Measurements from ENCODE around the gene AKIRIN2.

AKIRIN2 gene

DNA sequence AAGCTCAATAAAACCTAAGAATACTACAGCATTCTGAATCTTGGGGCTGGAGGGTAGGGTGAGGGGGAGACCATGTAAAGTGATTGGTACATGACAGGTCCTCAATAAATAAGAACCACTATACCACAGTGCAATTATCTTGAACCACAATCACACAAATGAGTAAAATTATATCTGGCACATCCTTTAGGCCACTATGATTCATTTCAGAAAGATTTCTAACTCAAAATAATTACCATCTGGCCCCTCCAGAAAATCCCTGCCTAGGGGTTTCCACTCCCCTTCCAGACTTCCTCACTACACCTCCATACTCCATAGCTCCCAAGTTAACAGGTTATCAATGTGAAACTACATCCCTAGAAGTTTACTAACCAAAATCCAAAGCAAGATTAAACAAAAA is 19.7 kb downstream of the AKIRIN2 start:
- Mint-ChIP-seq H3K9me3 (peaks cover 8% of the 10 kb centered on the region), H3K4me3 (no peak overlapping the region), H3K27ac (peak overlapping the region; percentile 14), H3K27me3 (ENCODE audit: low read depth, poor library complexity) (no peaks in the 10 kb centered on the region), H3K36me3 (ENCODE audit: low read depth) (peaks cover 78% of the 10 kb centered on the region), H3K4me1 (peaks cover 7% of the 10 kb centered on the region)
- no peak for DNase-seq
- TF ChIP-seq, protein P1, sequence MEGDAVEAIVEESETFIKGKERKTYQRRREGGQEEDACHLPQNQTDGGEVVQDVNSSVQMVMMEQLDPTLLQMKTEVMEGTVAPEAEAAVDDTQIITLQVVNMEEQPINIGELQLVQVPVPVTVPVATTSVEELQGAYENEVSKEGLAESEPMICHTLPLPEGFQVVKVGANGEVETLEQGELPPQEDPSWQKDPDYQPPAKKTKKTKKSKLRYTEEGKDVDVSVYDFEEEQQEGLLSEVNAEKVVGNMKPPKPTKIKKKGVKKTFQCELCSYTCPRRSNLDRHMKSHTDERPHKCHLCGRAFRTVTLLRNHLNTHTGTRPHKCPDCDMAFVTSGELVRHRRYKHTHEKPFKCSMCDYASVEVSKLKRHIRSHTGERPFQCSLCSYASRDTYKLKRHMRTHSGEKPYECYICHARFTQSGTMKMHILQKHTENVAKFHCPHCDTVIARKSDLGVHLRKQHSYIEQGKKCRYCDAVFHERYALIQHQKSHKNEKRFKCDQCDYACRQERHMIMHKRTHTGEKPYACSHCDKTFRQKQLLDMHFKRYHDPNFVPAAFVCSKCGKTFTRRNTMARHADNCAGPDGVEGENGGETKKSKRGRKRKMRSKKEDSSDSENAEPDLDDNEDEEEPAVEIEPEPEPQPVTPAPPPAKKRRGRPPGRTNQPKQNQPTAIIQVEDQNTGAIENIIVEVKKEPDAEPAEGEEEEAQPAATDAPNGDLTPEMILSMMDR (IDR thresholded peaks at IDR 0.05) = no peak

DNA sequence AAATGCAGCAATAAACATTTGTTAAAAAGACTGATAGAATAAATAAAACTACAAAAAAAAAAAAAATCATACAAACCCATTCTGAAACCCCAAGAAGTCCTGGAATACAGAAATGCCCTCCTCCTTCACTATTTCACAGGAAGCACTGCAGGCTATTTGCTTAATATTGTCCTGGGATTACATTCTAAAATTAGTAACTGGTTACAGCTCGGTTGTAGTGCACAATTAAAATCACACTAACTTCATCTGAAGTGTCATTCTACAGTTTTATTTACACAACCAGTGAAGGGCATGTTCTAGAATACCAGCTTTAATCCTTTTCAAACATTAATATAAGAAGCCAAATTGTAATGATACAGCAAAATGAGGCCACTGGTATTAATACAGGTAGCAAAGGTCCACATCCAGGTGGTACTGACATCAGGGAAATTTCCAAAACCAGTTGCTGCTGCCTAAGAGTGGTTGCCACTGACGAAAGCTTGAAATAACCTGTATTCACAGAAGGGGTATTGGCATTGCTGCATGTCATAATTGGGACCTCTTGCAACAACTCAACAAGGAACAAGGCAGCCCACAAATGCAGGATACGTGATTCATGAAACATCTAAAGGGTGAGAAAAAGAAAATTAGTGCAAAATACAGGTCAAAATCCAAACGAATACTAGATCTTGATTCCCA is 26.9 kb downstream of the AKIRIN2 start:
- TF ChIP-seq, protein P1 (IDR thresholded peaks at IDR 0.05) = no peak
- H3K27ac Mint-ChIP-seq = no peak overlapping the region
- H3K27me3 Mint-ChIP-seq (ENCODE audit: low read depth, poor library complexity) = no peaks in the 10 kb centered on the region
- no peak for DNase-seq
- H3K9me3 Mint-ChIP-seq = no peaks in the 10 kb centered on the region
- H3K4me1 Mint-ChIP-seq = peaks cover 21% of the 10 kb centered on the region
- peaks cover 84% of the 10 kb centered on the region for H3K36me3 Mint-ChIP-seq (ENCODE audit: low read depth)
- H3K4me3 Mint-ChIP-seq = no peak overlapping the region

DNA sequence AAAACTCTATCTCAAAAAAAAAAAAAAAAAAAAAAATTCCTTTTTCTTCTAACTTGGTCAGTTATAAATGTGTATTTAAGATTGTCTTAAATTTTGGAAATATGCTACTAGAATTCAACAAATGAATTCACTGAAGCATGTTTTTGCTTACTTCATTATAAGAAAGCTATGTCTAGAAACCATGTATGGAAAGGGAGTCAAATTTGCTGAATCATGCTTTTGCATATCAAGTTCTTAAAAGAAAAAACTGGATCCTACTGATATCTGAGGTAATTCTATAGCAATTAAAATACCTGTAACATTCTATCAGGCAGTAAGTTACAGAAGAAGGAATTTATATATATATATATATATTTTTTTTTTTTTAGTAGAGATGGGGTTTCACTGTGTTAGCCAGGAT is 27.7 kb downstream of the AKIRIN2 start:
- Mint-ChIP-seq H3K36me3 (ENCODE audit: low read depth) (peaks cover 80% of the 10 kb centered on the region), H3K27ac (no peak overlapping the region)

DNA sequence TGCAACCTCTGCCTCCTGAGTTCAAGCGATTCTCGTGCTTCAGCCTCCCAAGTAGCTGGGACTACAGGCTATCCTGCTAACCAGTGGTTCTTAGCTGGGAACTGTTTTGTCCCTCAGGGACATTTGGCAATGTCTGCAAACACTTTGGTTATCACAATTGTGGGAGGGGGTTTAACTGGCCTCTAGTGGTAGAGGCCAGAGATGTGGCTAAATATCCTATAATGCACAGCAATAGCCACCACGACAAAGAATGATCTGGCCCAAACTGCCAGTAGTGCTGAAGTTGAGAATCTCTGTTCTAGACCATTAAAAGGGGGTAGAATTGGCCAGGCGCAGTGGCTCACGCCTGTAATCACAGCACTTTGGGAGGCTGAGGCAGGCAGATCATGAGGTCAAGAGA is 28.8 kb downstream of the AKIRIN2 start:
- DNase-seq = no peak
- Mint-ChIP-seq H3K4me3 (no peak overlapping the region), H3K4me1 (peaks cover 21% of the 10 kb centered on the region), H3K27ac (no peak overlapping the region), H3K9me3 (no peaks in the 10 kb centered on the region), H3K36me3 (ENCODE audit: low read depth) (peaks cover 74% of the 10 kb centered on the region), H3K27me3 (ENCODE audit: low read depth, poor library complexity) (no peaks in the 10 kb centered on the region)
- TF ChIP-seq, protein P1 (IDR thresholded peaks at IDR 0.05) = no peak

More for the DNA sequence above, 27.7 kb downstream of the AKIRIN2 start:
- H3K4me3 Mint-ChIP-seq = no peak overlapping the region
- H3K27me3 Mint-ChIP-seq (ENCODE audit: low read depth, poor library complexity) = no peaks in the 10 kb centered on the region
- TF ChIP-seq, protein P1 (IDR thresholded peaks at IDR 0.05) = no peak
- H3K9me3 Mint-ChIP-seq = no peaks in the 10 kb centered on the region
- H3K4me1 Mint-ChIP-seq = peaks cover 21% of the 10 kb centered on the region
- no peak for DNase-seq

DNA sequence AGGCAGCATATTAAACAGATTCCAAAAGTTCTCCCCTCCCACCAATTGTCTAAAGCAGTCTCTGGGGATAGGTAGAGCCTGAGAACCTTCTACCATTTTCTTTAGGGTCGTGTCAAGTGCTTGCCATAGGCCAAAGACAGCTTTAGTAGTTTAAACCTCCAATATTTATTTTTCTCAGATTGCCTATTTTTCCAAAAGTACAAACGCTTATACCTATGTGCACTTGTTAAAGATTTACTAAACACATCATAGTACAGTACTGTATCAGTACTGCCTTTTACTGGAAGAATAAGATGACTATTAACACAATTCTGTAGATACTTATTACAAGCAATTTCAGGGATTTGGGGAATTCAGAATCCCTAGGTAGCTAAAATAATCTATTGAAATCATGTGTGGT is 29.4 kb downstream of the AKIRIN2 start:
- H3K4me1 Mint-ChIP-seq = peaks cover 21% of the 10 kb centered on the region
- no peaks in the 10 kb centered on the region for H3K27me3 Mint-ChIP-seq (ENCODE audit: low read depth, poor library complexity)
- peak overlapping the region; percentile 66 for H3K27ac Mint-ChIP-seq
- H3K4me3 Mint-ChIP-seq = no peak overlapping the region
- TF ChIP-seq, protein P1 (IDR thresholded peaks at IDR 0.05) = no peak
- no peaks in the 10 kb centered on the region for H3K9me3 Mint-ChIP-seq
- peaks cover 74% of the 10 kb centered on the region for H3K36me3 Mint-ChIP-seq (ENCODE audit: low read depth)
- no peak for DNase-seq

DNA sequence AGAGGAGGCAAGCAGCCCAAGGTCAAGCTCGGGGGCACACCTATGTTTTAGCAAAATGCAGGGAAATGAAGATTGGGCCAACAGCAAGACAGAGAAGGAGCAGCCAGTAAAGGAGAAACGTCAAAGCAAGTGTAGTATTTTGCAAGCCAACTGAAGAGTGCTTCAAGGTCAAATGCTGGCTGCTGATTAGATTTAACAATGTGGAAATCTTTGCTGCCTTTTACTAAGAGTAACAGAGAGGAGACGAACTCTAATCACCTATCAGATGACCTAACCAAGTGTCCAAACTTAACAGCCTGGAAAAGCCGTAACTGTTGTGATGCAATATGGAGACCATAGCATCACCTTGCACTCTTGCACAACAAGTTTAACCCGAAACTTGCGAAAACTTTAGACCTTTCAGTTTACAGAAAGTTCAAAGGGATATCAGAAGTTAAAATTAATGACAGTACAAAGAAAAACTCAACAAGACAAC is 30.4 kb downstream of the AKIRIN2 start:
- peaks cover 21% of the 10 kb centered on the region for H3K4me1 Mint-ChIP-seq
- DNase-seq = no peak

More for the DNA sequence above, 30.4 kb downstream of the AKIRIN2 start:
- Mint-ChIP-seq H3K36me3 (ENCODE audit: low read depth) (peaks cover 75% of the 10 kb centered on the region), H3K27me3 (ENCODE audit: low read depth, poor library complexity) (no peaks in the 10 kb centered on the region), H3K9me3 (no peaks in the 10 kb centered on the region), H3K4me3 (no peak overlapping the region), H3K27ac (peak overlapping the region; percentile 92)
- TF ChIP-seq, protein P1 (IDR thresholded peaks at IDR 0.05) = no peak
